Stimulated activated effector memory CD8-positive, alpha-beta T cell treated with anti-CD3 and anti-CD28 coated beads, Interleukin-12 subunit alpha, Interleukin-12 subunit beta, amount 100 ng/mL, for 72 hours (primary cell): Measurements from ENCODE around the gene ENHO.

Source experiments
- ATAC-seq: fragments of 150-1000 bp; cut with Tn5 transposase; 2 replicates; pipeline ENCODE4 v1.10.0; 2021
- DNase-seq, 2 donors: peaks; one replicate each; pipeline ENCODE4 v3.0.0; 2021 to 2022; ENCODE audit warnings: low spot score in 2 of 2
- H3K27ac Mint-ChIP-seq: one replicate; pipeline ENCODE4 v1.8.0; 2022; ENCODE audit warnings: mild to moderate bottlenecking, mixed read lengths
- H3K36me3 Mint-ChIP-seq: one replicate; pipeline ENCODE4 v1.8.0; 2022; ENCODE audit warnings: mild to moderate bottlenecking, mixed read lengths
- H3K4me1 Mint-ChIP-seq: one replicate; pipeline ENCODE4 v1.8.0; 2022; ENCODE audit warnings: mixed read lengths
- H3K4me3 Mint-ChIP-seq: one replicate; pipeline ENCODE4 v1.8.0; 2022; ENCODE audit warnings: mild to moderate bottlenecking, mixed read lengths
- H3K9me3 Mint-ChIP-seq: one replicate; pipeline ENCODE4 v1.8.0; 2022; ENCODE audit warnings: mixed read lengths

ENHO gene

DNA sequence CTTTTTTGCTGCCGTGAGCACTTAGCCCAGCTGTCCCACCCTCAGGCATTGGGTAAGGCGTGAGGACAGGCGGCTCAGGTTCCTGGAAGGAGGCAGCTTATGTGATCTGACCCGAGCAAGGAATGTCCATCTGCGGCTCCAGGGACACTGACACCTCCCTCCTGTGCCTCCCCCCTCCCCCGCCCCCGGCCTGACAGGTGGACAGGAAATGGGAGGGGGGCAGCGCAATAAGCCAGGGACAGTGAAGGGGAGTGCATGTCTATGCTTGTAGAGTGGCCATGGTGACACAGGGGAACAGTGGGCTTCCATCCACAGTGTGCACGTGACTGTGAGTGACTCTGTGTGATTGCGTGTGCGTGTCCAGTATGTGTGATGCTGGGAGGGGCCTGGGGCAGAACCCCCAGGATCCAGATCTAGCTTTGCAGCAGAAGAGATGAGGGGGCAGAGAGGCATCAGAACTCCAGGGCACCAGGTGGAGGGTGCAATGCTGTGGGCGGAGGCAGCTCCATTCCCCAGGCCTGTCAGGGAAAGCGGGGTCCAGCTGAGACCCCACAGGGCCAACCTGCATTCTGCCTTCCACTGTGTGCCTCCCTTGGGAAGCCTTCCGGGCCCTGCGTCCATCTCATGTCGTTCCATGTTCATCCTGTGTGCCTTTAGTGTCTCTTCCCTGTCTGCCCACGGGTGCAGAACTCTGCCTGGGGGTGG is 36.3 kb upstream of the ENHO start:
- Mint-ChIP-seq H3K4me1 (no peaks in the 10 kb centered on the region), H3K9me3 (no peaks in the 10 kb centered on the region), H3K36me3 (no peaks in the 10 kb centered on the region), H3K4me3 (no peak overlapping the region), H3K27ac (no peak overlapping the region)
- no peak for ATAC-seq
- no peak for DNase-seq

DNA sequence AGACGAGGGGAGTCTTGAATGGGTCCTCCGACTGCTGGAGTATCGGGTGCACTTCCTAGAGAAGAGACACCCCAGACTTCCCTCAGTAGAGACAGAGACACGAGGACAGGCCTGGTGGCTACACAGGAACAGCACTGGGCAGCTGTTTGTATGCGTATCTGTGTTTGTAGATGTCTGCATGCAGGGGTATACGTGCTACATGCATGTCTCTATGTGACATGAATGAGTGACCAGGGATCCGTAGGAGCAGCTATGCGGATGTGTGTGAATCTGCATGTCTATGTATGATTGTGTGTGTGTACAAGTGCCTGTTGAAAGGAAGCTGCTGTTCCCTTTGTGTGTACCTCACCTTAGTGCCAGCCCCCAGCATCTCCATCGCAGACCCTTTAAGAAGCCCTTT is 35.6 kb upstream of the ENHO start:
- ATAC-seq (no peak), DNase-seq (no peak)
- no peak overlapping the region for H3K4me3 Mint-ChIP-seq
- no peaks in the 10 kb centered on the region for H3K4me1 Mint-ChIP-seq
- no peaks in the 10 kb centered on the region for H3K36me3 Mint-ChIP-seq
- no peaks in the 10 kb centered on the region for H3K9me3 Mint-ChIP-seq
- H3K27ac Mint-ChIP-seq = no peak overlapping the region

DNA sequence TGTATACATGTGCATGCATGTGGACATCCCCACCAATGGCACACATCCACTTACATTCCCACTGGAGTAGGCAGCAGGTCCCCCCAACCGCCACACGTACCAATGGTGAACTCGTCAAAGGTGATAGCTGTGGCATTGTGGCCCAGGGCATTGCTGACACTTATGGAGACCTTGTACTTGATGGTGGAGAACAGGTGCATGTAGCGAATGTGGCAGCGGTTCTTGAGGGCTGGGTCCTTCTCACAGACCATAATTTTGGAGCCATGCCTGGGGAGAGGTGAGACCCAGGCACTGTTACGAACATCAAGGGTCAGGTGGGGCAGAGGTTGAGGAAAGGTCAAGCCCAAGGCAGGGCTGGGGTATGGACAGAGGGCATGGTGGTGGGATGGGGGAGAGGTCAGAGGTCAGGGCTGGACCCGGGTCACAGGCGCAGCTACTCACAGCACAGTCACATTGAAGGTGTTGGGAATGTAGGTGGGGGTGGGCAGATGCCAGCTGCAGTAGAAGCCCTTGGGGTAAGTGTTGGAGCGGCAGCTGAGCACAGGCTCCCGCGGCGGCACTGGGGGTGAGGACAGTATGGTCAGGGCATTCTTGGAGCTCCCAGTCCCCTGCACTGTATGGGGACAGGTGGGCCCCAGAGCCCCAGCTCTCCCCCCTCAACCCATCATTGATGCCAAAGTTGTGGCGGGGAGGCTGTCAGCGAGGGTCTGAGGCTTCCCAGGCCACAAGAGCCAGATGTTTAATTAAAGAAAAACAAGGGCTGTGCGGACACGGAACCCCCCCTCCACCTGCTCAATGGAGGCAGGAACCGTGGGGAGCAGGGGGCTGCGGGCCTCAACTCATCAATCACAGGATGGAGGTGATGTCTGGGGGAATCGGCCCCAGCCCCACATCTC is 34.9 kb upstream of the ENHO start:
- H3K4me3 Mint-ChIP-seq = no peak overlapping the region
- H3K9me3 Mint-ChIP-seq = no peaks in the 10 kb centered on the region
- no peak overlapping the region for H3K27ac Mint-ChIP-seq
- no peak for DNase-seq
- H3K36me3 Mint-ChIP-seq = no peaks in the 10 kb centered on the region
- H3K4me1 Mint-ChIP-seq = no peaks in the 10 kb centered on the region
- no peak for ATAC-seq

DNA sequence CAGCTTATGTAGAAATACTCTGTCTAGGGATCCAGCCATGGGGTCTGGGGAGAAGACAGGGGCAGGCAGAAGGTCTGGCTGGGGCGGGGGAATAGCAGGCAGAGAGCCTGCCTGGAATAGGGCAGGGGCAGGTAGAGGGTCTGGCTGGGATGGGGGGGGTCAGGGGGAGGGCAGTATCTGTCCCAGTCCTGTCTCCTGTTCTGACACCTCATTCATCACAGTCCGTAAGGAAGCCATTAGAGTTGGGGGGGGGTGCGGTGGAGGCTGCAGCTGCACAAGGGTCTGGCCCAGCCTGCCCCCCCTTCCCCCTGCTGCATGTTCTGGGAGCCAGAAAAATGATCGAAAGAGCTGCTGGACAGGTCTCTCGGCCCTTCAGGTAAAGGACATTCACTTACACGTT is 34.2 kb upstream of the ENHO start:
- H3K27ac Mint-ChIP-seq = no peak overlapping the region
- no peak for ATAC-seq

DNA sequence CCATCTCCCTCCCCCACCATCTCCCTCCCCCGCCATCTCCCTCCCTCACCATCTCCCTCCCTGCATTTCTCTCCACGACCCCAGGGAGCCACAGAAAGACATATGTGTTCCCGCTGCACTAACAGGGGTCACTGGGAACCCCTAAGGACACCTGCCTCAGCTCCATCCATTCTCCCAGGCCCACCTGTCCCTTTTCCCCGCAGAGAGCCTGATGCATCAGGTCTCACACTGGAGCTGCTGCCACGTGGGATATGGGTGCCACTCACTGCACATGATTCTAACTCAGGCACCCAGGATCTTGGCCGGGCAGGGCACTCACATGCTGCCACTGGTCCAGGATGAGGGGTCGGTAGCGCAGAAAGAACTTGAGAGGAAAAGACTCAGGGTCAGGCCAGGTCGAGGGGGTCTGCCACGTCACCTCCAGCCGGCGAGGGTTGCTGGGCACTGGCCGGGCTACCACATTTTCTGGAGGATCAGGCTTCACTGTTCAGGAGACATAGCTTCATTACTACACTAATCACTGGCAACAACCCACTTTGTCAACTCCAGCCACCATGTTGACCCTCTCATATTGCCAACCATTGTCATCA is 33.2 kb upstream of the ENHO start:
- H3K27ac Mint-ChIP-seq = no peak overlapping the region
- ATAC-seq = no peak
- no peak overlapping the region for H3K4me3 Mint-ChIP-seq
- H3K36me3 Mint-ChIP-seq = no peaks in the 10 kb centered on the region
- H3K9me3 Mint-ChIP-seq = no peaks in the 10 kb centered on the region
- no peaks in the 10 kb centered on the region for H3K4me1 Mint-ChIP-seq
- no peak for DNase-seq

More for the DNA sequence above, 34.2 kb upstream of the ENHO start:
- Mint-ChIP-seq H3K9me3 (no peaks in the 10 kb centered on the region), H3K4me1 (no peaks in the 10 kb centered on the region), H3K4me3 (no peak overlapping the region), H3K36me3 (no peaks in the 10 kb centered on the region)
- no peak for DNase-seq

DNA sequence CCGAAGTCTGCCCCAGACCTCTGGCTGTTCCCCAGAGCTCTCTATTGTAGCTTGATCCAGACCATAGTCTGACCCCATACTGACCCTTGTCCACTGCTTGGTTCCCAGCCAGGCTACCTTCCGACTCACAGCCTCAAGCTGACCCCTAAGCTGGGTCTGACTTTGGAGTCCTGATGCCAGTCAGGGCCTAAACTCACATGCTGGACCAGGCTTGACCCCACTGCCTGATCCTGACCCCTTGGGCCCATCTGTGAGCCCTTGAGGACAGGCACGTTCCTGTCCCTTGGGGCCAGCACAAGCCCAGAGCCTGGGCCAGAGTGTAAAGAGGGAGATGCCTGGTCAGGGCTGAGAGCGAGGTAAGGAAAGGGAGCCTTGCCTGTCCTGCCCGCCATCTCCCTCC is 32.7 kb upstream of the ENHO start:
- Mint-ChIP-seq H3K36me3 (no peaks in the 10 kb centered on the region), H3K4me1 (no peaks in the 10 kb centered on the region)
- ATAC-seq = no peak

DNA sequence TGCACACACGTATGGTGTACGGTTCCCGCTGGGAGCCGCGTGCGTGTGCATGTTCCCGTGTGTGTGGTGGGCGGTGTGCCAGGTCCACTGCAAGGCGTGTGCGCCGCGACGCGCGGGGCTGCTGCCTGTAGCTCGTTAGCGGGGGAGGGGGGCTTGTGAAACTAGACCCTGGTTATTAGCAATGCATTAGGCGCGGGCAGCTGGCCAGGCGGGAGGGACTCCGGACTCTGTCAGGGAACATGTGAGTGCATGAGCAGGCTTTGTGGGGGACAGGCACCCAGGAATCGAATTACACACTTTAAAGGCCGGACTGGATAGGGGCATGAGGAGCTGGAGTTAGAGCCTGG is 32.2 kb upstream of the ENHO start:
- no peaks in the 10 kb centered on the region for H3K36me3 Mint-ChIP-seq
- no peak overlapping the region for H3K4me3 Mint-ChIP-seq
- no peaks in the 10 kb centered on the region for H3K9me3 Mint-ChIP-seq
- ATAC-seq = no peak
- H3K27ac Mint-ChIP-seq = no peak overlapping the region
- no peaks in the 10 kb centered on the region for H3K4me1 Mint-ChIP-seq
- no peak for DNase-seq

More for the DNA sequence above, 32.7 kb upstream of the ENHO start:
- no peak for DNase-seq
- H3K4me3 Mint-ChIP-seq = no peak overlapping the region
- H3K9me3 Mint-ChIP-seq = no peaks in the 10 kb centered on the region
- H3K27ac Mint-ChIP-seq = no peak overlapping the region

DNA sequence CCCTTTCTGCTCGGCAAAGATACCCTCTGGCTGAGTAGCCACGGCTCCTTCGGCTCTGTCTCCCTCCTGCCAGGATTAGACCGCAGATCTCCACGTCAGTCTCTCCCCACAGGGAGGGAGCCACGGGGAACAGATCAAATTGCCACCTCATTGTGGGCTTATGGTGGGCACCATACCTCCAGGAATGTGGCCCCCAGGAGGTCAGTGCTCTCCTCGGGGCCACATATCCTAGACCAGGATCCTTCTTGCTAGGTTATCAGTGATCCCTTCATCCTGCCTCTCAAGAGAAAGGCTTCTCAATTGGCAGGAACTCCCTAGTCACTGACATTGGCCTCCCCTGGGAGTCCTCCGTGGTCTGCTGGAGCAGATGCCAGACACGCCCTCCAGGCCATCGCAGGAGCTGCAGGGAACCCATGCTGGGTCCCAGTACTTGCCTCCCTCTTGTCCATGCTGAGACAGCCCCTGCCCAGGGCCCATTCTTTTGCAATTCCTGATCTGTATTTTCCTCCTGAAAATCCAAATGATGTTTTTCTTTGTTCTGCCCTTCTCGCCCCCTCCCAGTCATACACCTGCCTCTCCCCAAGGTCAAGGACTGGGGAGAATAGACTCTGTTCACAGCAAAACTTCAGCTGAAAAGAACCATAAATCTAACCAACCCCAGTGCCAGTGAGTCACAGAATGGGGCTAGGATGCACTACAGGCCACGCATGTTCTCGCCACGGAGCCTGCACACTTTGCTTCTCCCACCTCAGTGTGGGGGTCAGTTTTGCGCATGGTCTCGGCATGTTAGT is 31.6 kb upstream of the ENHO start:
- DNase-seq = no peak
- no peak for ATAC-seq
- H3K27ac Mint-ChIP-seq = no peak overlapping the region
- H3K36me3 Mint-ChIP-seq = no peaks in the 10 kb centered on the region
- H3K4me3 Mint-ChIP-seq = no peak overlapping the region
- no peaks in the 10 kb centered on the region for H3K4me1 Mint-ChIP-seq
- no peaks in the 10 kb centered on the region for H3K9me3 Mint-ChIP-seq

DNA sequence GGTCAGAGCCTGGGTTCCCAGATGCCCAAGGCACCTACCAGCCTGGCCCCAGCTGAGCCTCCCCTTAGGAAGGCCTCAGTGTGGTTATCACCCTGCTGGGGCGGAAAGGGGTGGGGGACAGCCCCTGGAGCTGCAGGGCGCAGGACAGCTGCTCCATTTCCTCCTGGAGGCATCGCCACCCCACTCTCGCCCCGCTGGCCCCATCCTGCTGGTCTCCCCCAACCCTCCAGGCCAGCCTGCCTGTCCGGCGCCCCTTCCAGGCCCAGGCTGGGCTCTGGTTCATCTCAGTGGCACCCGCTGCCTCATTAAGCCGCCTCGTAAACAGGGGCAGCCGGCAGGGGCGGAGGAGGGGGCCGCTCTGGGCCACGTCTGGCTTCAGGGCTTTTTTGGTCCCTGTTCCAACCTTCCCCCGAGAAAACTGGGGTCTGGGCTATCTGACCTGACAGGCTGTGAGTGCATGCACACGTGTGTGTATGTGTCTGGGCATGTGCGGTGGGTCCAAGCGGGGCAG is 30.8 kb upstream of the ENHO start:
- ATAC-seq = no peak
- H3K36me3 Mint-ChIP-seq = no peaks in the 10 kb centered on the region
- no peak overlapping the region for H3K27ac Mint-ChIP-seq
- no peak for DNase-seq
- H3K4me1 Mint-ChIP-seq = no peaks in the 10 kb centered on the region
- no peaks in the 10 kb centered on the region for H3K9me3 Mint-ChIP-seq
- no peak overlapping the region for H3K4me3 Mint-ChIP-seq

DNA sequence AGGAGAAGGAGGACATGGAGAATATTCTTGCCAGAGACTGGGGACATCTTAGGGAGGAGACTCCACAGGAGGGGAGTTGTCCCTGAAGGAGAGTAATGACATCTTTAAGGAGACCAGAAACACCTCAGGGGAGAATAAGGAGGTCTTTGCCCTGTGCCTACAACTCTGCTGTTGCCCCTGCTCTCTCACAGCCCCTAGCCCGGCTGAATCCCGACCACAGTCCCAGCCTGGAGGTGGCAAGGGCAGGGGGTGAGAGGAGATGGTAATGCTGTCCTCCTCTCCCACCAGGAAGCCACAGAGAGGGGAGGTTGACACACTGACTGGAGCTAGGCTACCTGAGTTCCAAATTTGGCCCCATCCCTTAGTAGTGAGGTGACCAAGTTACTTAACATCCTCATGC is 30.2 kb upstream of the ENHO start:
- no peak for ATAC-seq
- Mint-ChIP-seq H3K9me3 (no peaks in the 10 kb centered on the region), H3K4me3 (no peak overlapping the region), H3K4me1 (no peaks in the 10 kb centered on the region), H3K27ac (no peak overlapping the region), H3K36me3 (no peaks in the 10 kb centered on the region)
- no peak for DNase-seq

DNA sequence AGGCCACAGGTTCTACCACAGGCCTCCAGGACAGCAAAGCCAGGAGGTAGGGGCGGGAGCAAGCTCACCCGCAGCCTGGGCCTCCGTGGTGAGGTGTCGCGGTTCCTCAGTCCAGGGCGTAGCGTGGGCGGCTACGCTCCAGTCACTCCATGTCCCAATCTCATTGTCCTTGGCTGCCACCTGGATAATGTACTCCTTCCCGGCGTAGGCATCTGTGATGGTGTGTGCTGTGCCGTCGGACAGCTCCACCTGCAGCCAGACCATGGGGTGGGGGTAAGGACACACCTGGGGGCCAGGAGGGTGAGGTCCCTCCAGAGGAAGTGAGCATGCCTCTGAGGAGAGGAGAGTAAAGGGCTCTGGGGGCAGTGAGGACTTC is 29.8 kb upstream of the ENHO start:
- no peak overlapping the region for H3K27ac Mint-ChIP-seq
- no peaks in the 10 kb centered on the region for H3K36me3 Mint-ChIP-seq
- no peak for DNase-seq
- no peak overlapping the region for H3K4me3 Mint-ChIP-seq
- no peaks in the 10 kb centered on the region for H3K9me3 Mint-ChIP-seq
- no peaks in the 10 kb centered on the region for H3K4me1 Mint-ChIP-seq
- no peak for ATAC-seq

DNA sequence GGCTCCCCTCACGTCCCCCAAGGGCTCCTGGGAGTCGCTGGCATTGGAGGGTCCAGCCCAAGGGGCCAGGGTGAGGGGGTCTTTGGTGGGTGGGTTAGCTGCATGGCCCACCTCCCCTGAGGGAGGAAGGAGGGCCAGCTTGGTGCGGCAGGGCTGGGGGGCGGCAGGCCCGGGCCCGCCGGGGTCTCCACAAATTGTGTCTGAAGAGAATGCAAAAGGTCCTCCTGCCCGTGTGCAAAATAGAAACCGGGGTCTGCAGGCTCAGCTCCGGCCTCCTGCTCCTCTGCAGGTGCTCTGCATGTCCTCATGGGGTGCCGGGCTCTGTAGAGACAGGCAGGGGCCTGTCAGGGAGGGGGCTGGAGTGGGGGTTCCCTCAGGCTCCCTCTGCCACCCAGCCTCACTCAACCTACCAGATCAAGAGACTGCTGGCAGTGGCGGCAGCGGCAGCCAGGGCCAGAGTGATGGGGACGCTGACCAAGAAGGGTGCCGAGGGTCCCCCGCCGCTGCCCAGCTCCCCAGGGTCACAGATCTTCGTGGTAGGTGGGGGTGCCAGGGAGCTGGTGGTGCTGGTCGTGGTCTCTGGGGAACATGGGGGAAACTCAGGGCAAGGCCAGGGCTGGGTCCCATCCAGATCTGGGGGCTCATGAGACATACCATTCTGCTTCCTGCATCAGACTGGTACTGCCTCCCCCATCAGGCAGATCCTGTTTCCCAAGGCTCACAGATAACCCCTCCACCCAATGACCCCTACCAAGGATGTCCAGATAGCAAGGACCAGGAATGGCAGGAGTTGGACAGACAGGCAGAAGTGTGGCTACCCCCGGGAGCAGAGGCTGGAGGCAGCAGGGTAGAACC is 29.2 kb upstream of the ENHO start:
- Mint-ChIP-seq H3K9me3 (no peaks in the 10 kb centered on the region), H3K4me1 (no peaks in the 10 kb centered on the region), H3K27ac (no peak overlapping the region), H3K4me3 (no peak overlapping the region), H3K36me3 (no peaks in the 10 kb centered on the region)
- ATAC-seq = no peak
- DNase-seq = no peak

DNA sequence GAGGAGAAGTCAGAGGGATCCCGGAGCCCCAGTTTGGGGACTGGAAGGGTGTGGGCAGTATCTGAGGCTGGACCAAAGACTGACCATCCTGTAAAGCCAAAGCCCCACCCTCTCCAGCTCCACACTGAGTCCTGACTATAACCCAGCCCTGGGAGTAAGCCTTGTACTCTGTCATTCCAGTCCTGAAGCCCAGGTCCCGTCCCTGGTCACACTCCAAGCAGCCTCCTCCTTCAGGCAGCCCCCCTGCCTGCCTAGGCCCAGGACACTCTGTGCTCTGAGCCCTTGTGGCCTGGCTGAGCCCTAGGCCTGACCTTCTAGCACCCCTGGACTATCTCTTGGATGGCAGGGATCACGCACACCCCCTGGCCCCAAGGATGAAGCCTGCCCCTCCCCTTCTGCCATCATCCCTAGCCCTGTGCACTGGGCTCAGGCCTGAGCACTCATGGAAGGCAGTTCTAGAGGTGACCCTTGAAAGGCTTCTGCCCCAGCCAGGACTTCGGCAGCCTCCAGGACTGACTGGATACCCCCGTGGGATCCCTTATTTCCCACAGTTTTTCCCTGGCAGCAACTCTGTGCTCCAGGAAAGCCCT is 28.0 kb upstream of the ENHO start:
- no peak for ATAC-seq
- Mint-ChIP-seq H3K36me3 (no peaks in the 10 kb centered on the region), H3K27ac (no peak overlapping the region), H3K9me3 (no peaks in the 10 kb centered on the region), H3K4me3 (no peak overlapping the region), H3K4me1 (no peaks in the 10 kb centered on the region)
- DNase-seq = no peak

DNA sequence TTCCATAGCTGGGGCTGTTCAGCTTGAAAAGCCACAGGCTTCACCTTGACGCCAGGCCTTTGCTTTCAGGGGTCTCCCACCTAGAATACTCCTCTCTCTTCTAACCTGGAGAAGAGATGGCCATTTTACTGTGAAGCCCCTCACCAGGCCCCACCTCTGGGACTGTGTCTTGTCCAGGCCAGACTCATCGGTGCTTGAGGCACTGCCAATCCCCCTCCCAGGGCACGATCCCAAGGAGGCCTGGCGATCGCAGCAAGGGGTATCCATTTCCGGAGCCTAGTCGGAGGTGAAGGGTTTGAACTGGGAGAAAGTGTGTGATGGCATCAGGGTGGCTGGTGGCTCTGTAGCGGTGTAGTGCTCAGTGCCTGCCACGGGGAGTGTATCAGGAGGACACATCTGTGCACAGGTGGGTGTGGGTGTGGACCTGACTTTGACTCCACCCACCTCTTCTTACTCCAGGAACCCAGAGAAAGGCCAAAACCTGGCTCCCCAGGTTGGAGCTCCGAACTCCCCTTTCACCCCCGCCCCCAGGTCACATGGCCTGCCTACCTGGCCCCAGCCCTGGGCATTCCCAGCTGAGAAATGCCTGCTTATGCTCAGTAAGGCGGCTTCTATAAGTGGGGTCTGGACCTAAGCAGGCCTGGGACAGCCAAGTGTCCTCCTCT is 27.4 kb upstream of the ENHO start:
- Mint-ChIP-seq H3K27ac (no peak overlapping the region), H3K9me3 (no peaks in the 10 kb centered on the region), H3K36me3 (no peaks in the 10 kb centered on the region), H3K4me1 (no peaks in the 10 kb centered on the region), H3K4me3 (no peak overlapping the region)
- DNase-seq (no peak), ATAC-seq (no peak)
